GM12878 (cell line): Measurements from ENCODE around the gene GRIN2C. TPM values are rescaled to one million over a fixed set of nuclear protein-coding genes. Genes with fewer than 3 reads are reported as not detected.

Source experiments
- CBX5 ChIP-seq: sonication (generic); IDR thresholded peaks from 2 replicates; pipeline ENCODE4 v1.6.1; 2016; ENCODE audit warnings: low read depth, moderate library complexity, mild to moderate bottlenecking, inconsistent platforms
- CUX1 ChIP-seq: IDR thresholded peaks from 2 replicates; pipeline ENCODE4 v1.6.1; 2012; ENCODE audit warnings: improper control_type of control experiment, low read depth, low read length; ENCODE audit not compliant: insufficient replicate concordance
- HSF1 ChIP-seq: fragments of 150-350 bp; IDR thresholded peaks from 2 replicates; pipeline ENCODE4 v1.6.1; 2014; ENCODE audit warnings: mild to moderate bottlenecking, low read depth, low read length
- LARP7 ChIP-seq: fragments of 450-650 bp; IDR thresholded peaks from 2 replicates; pipeline ENCODE4 v1.6.1; 2017; ENCODE audit warnings: mild to moderate bottlenecking
- MEF2B ChIP-seq: fragments of 450-650 bp; IDR thresholded peaks from 2 replicates; pipeline ENCODE4 v1.6.1; 2018; ENCODE audit warnings: mild to moderate bottlenecking, moderate library complexity; ENCODE audit not compliant: partially characterized antibody, poor library complexity, severe bottlenecking
- NBN ChIP-seq: fragments of 450-650 bp; IDR thresholded peaks from 2 replicates; pipeline ENCODE4 v1.6.1; 2016
- NFIC ChIP-seq: IDR thresholded peaks from 2 replicates; pipeline ENCODE4 v1.6.1; 2012; ENCODE audit warnings: low read depth, mild to moderate bottlenecking, inconsistent platforms, low read length, moderate library complexity
- NFYA ChIP-seq: IDR thresholded peaks from 2 replicates; pipeline ENCODE4 v1.6.1; 2011; ENCODE audit warnings: low read depth, mild to moderate bottlenecking, low read length, improper control_type of control experiment, borderline replicate concordance
- POLR2AphosphoS5 ChIP-seq: IDR thresholded peaks from 2 replicates; pipeline ENCODE4 v1.6.1; 2011; ENCODE audit warnings: mild to moderate bottlenecking, low read length, inconsistent platforms
- PRDM15 ChIP-seq: fragments of 450-650 bp; formaldehyde crosslinking; IDR thresholded peaks from 2 replicates; pipeline ENCODE4 v1.4.0; 2020; ENCODE audit warnings: mild to moderate bottlenecking, moderate library complexity
- RAD21 ChIP-seq: IDR thresholded peaks from 2 replicates; pipeline ENCODE4 v1.6.1; 2011; ENCODE audit warnings: mild to moderate bottlenecking, low read depth, low read length, moderate library complexity; ENCODE audit not compliant: insufficient read depth
- SREBF2 ChIP-seq: IDR thresholded peaks from 2 replicates; pipeline ENCODE4 v1.6.1; 2012; ENCODE audit warnings: mild to moderate bottlenecking, low read length
- TCF12 ChIP-seq: IDR thresholded peaks from 2 replicates; pipeline ENCODE4 v1.6.1; 2011; ENCODE audit warnings: low read depth, mild to moderate bottlenecking, low read length
- ZBTB40 ChIP-seq: fragments of 450-650 bp; IDR thresholded peaks from 2 replicates; pipeline ENCODE4 v1.6.1; 2016; ENCODE audit warnings: mild to moderate bottlenecking, moderate library complexity, borderline replicate concordance
- polyA plus RNA-seq, 11 experiments: library from polyadenylated mRNA; depleted of rRNA in 4 of 11; unstranded in 6 of 11; stranded (reverse) in 5 of 11; fragments of >200 nt; fragmentation: Nextera tagmentation in 4 of 11; fragmentation: Illumina TruSeq in 1 of 11; extraction: Ambion mirVana in 4 of 11; extraction: Trizol in 1 of 11; gene quantifications; 1 replicate in 1 of 11; 2 replicates in 10 of 11; pipeline versions ENCODE4 v1.2.1 to v1.2.3, GENCODE V29; 2011 to 2016; ENCODE audit warnings: inconsistent platforms in 2 of 11, missing spikeins in 2 of 11, low read depth in 1 of 11
- total RNA-seq, 4 experiments: library from RNA; depleted of rRNA in 3 of 4; stranded (reverse); fragments of >200 nt in 3 of 4; fragmentation: Illumina TruSeq in 1 of 4; extraction: Trizol in 1 of 4; gene quantifications; 2 replicates each; pipeline versions ENCODE4 v1.2.1 to v1.2.3, GENCODE V29; 2013 to 2021

The GRIN2C gene
- total and polyA plus RNA-seq, 10 of the 15 experiments (the other 5 are each of a cell fraction or from before 2014, with no cell fraction given) = 0.01 to 0.20 (median 0.11) TPM; not detected in 2

GRCh38 chr17:74873037-74873873 lies 13.6 kb upstream of the GRIN2C start (continued):
- peak; percentile 66; the same call in 1 of the 2 replicates for TF ChIP-seq ZBTB40
- TF ChIP-seq TCF12 = peak; percentile 53; the same call in 1 of the 2 replicates
- TF ChIP-seq PRDM15 (CRISPR knock-in tag) = no peak
- peak; percentile 93 for TF ChIP-seq NBN
- no peak for TF ChIP-seq HSF1
- peak; percentile 96 for TF ChIP-seq POLR2AphosphoS5
- no peak for TF ChIP-seq MEF2B
- no peak for TF ChIP-seq RAD21
- peak; percentile 84 for TF ChIP-seq SREBF2
- no peak for TF ChIP-seq LARP7
- TF ChIP-seq NFIC = no peak; the same call in 1 of the 2 replicates
- no peak for TF ChIP-seq CBX5
- TF ChIP-seq NFYA = no peak; the same call in 1 of the 2 replicates
- TF ChIP-seq CUX1 = peak; percentile 33
